Measurements from ENCODE around the gene SCAND1. TPM values are rescaled to one million over a fixed set of nuclear protein-coding genes. Genes with fewer than 3 reads are reported as not detected.
A peak's percentile ranks its signal among the peaks of the same experiment; 100 is the strongest.

SCAND1 gene
- total and polyA plus RNA-seq, 9 of the 15 experiments (the other 6 are each of a cell fraction or from before 2014, with no cell fraction given), result 0.08 to 94.0 (median 5.8) TPM

GRCh38 chr20:35954200-35954906 is at the start of gene SCAND1 (continued):
- TF ChIP-seq ZMIZ1 (IDR thresholded peaks at IDR 0.05; ENCODE audit: low read depth in 2 of 2, low read length in 2 of 2) (peak; percentile 27 to 55; a peak in 2 of 4 replicates), HMBOX1 (IDR thresholded peaks at IDR 0.05) (no peak; the same call in 1 of the 2 replicates), FOXJ3 (CRISPR knock-in tag; IDR thresholded peaks at IDR 0.05) (no peak), CBX2 (IDR thresholded peaks at IDR 0.05; ENCODE audit: insufficient read depth, low read length, poor library complexity, severe bottlenecking) (no peak), U2AF1 (optimal IDR thresholded peaks at IDR 0.05; ENCODE audit: low read depth, low read length) (peak; percentile 52), FOXK1 (CRISPR knock-in tag; IDR thresholded peaks at IDR 0.05; ENCODE audit: borderline replicate concordance) (0 out of 2 replicates have a peak, but pooled peaks have one; percentile 80), BACH1 (tag; IDR thresholded peaks at IDR 0.05) (no peak), KHSRP (IDR thresholded peaks at IDR 0.05) (no peak), WHSC1 (IDR thresholded peaks at IDR 0.05; ENCODE audit: low read length) (no peak), NCOA4 (IDR thresholded peaks at IDR 0.05; ENCODE audit: partially characterized antibody) (no peak), TRIM25 (IDR thresholded peaks at IDR 0.05; ENCODE audit: borderline replicate concordance) (no peak), ZFP30 (CRISPR knock-in tag; IDR thresholded peaks at IDR 0.05; ENCODE audit: borderline replicate concordance) (no peak), SMARCE1 (IDR thresholded peaks at IDR 0.05) (no peak; the same call in 1 of the 2 replicates), PHF21A (IDR thresholded peaks at IDR 0.05; ENCODE audit: borderline replicate concordance, low read depth) (peak; percentile 87), ZNF507 (tag; conservative IDR thresholded peaks at IDR 0.05) (no peak)
- TF ChIP-seq, protein P1, sequence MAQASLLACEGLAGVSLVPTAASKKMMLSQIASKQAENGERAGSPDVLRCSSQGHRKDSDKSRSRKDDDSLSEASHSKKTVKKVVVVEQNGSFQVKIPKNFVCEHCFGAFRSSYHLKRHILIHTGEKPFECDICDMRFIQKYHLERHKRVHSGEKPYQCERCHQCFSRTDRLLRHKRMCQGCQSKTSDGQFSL (CRISPR knock-in tag; IDR thresholded peaks at IDR 0.05), result peak; percentile 38; the same call in 1 of the 2 replicates
- TF ChIP-seq, protein P1 (tag; IDR thresholded peaks at IDR 0.05), result no peak

Data from K562 (cell line).